Inflammatory macrophage treated with lipopolysaccharide for 4 hours (primary cell): ENCODE results near the gene THSD7B.
A peak's percentile ranks its signal among the peaks of the same experiment; 100 is the strongest.

ENCODE experiments used
- DNase-seq: peaks from one replicate; pipeline ENCODE4 v3.0.0-alpha.2; 2020

The THSD7B gene

GRCh38 chr2:137165968-137166367 lies 400.6 kb downstream of the THSD7B start:
- DNase-seq: no peak

- no peak for DNase-seq
Observed at GRCh38 chr2:137167651-137168050, 402.3 kb downstream of the THSD7B start.

GRCh38 chr2:137168552-137168951 lies 403.2 kb downstream of the THSD7B start:
- no peak for DNase-seq

- no peak for DNase-seq
Observed at GRCh38 chr2:137172162-137172561, 406.8 kb downstream of the THSD7B start.

GRCh38 chr2:137173463-137173862 lies 408.1 kb downstream of the THSD7B start:
- DNase-seq: no peak

GRCh38 chr2:137175246-137175645 lies 409.9 kb downstream of the THSD7B start:
- no peak for DNase-seq

- DNase-seq: peak; percentile 94
Observed at GRCh38 chr2:137178951-137179377, 413.6 kb downstream of the THSD7B start.

GRCh38 chr2:137179542-137179941 lies 414.2 kb downstream of the THSD7B start:
- DNase-seq: no peak

GRCh38 chr2:137180012-137180411 lies 414.7 kb downstream of the THSD7B start:
- DNase-seq: no peak

- no peak for DNase-seq
Observed at GRCh38 chr2:137181370-137181769, 416.0 kb downstream of the THSD7B start.

GRCh38 chr2:137182071-137182470 lies 416.7 kb downstream of the THSD7B start:
- no peak for DNase-seq

- no peak for DNase-seq
Observed at GRCh38 chr2:137183206-137183898, 418.0 kb downstream of the THSD7B start.

GRCh38 chr2:137185378-137186078 lies 420.2 kb downstream of the THSD7B start:
- DNase-seq: no peak

- DNase-seq: no peak
Observed at GRCh38 chr2:137187216-137187615, 421.9 kb downstream of the THSD7B start.

GRCh38 chr2:137190411-137191195 lies 425.3 kb downstream of the THSD7B start:
- no peak for DNase-seq

GRCh38 chr2:137192366-137193310 lies 427.3 kb downstream of the THSD7B start:
- no peak for DNase-seq

GRCh38 chr2:137193401-137193800 lies 428.1 kb downstream of the THSD7B start:
- no peak for DNase-seq

- no peak for DNase-seq
Observed at GRCh38 chr2:137194111-137194510, 428.8 kb downstream of the THSD7B start.

GRCh38 chr2:137199751-137200150 lies 434.4 kb downstream of the THSD7B start:
- DNase-seq: no peak

- no peak for DNase-seq
Observed at GRCh38 chr2:137202318-137202717, 437.0 kb downstream of the THSD7B start.

- no peak for DNase-seq
Observed at GRCh38 chr2:137205324-137205723, 440.0 kb downstream of the THSD7B start.

GRCh38 chr2:137206069-137206468 lies 440.7 kb downstream of the THSD7B start:
- no peak for DNase-seq

- DNase-seq: no peak
Observed at GRCh38 chr2:137207030-137207429, 441.7 kb downstream of the THSD7B start.
